Keratinocyte (primary cell): ENCODE results near the gene OFD1. TPM values are rescaled to one million over a fixed set of nuclear protein-coding genes. Genes with fewer than 3 reads are reported as not detected.

Experiments
- DNase-seq: peaks from one replicate; pipeline ENCODE4 v3.0.0-alpha.2; 2011; ENCODE audit warnings: low read depth, missing footprints, low spot score
- FAIRE-seq: peaks from 2 replicates; lab custom pipeline; 2011; peaks lifted over from hg19 to GRCh38; lab: Jason Lieb, UNC
- H2AFZ ChIP-seq: 2 replicates; pipeline ENCODE4 v1.6.0; 2012; ENCODE audit warnings: low read length, control low read depth, inconsistent platforms; ENCODE audit not compliant: control insufficient read depth
- H3K27ac ChIP-seq: 2 replicates; pipeline ENCODE4 v1.5.1; 2011; ENCODE audit warnings: low read length; ENCODE audit not compliant: control insufficient read depth, insufficient read depth
- H3K27me3 ChIP-seq: 3 replicates; pipeline ENCODE4 v1.6.0; 2011; ENCODE audit warnings: low read length; ENCODE audit not compliant: control insufficient read depth, insufficient read depth; ENCODE audit errors: extremely low read depth
- H3K36me3 ChIP-seq, 2 experiments: 2 replicates in 1 of 2; 3 replicates in 1 of 2; pipeline ENCODE4 v1.5.1; 2011; ENCODE audit warnings: low read length in 2 of 2, mild to moderate bottlenecking in 1 of 2; ENCODE audit not compliant: control insufficient read depth in 2 of 2, insufficient read depth in 2 of 2; ENCODE audit errors: extremely low read depth in 1 of 2
- H3K4me1 ChIP-seq: 3 replicates; pipeline ENCODE4 v1.5.1; 2011; ENCODE audit warnings: low read length; ENCODE audit not compliant: control insufficient read depth, insufficient read depth; ENCODE audit errors: extremely low read depth
- H3K4me2 ChIP-seq: 3 replicates; pipeline ENCODE4 v1.6.0; 2011; ENCODE audit warnings: low read depth, low read length; ENCODE audit not compliant: control insufficient read depth, insufficient read depth; ENCODE audit errors: extremely low read depth
- H3K4me3 ChIP-seq, 3 experiments: fragments of 200-600 bp in 1 of 3; sonication (generic) in 1 of 3; 2 replicates in 2 of 3; 3 replicates in 1 of 3; pipeline ENCODE4 v1.5.1; 2011 to 2016; ENCODE audit warnings: low read length in 3 of 3, mild to moderate bottlenecking in 3 of 3, control low read depth in 2 of 3, inconsistent platforms in 1 of 3, low read depth in 1 of 3, mixed read lengths in 1 of 3, mixed run types in 1 of 3, moderate library complexity in 1 of 3; ENCODE audit not compliant: control insufficient read depth in 2 of 3, insufficient read depth in 2 of 3; ENCODE audit errors: extremely low read depth in 1 of 3
- H3K79me2 ChIP-seq: 2 replicates; pipeline ENCODE4 v1.6.0; 2012; ENCODE audit warnings: low read length; ENCODE audit not compliant: control insufficient read depth, insufficient read depth
- H3K9ac ChIP-seq: 3 replicates; pipeline ENCODE4 v1.6.0; 2011; ENCODE audit warnings: low read length; ENCODE audit not compliant: control insufficient read depth, insufficient read depth; ENCODE audit errors: extremely low read depth
- H3K9me1 ChIP-seq: 3 replicates; pipeline ENCODE4 v1.6.0; 2011; ENCODE audit warnings: low read length; ENCODE audit not compliant: control insufficient read depth, insufficient read depth; ENCODE audit errors: extremely low read depth
- H3K9me3 ChIP-seq: 2 replicates; pipeline ENCODE4 v1.5.1; 2012; ENCODE audit warnings: low read depth, low read length; ENCODE audit not compliant: control insufficient read depth
- H4K20me1 ChIP-seq: 3 replicates; pipeline ENCODE4 v1.6.0; 2011; ENCODE audit warnings: low read length; ENCODE audit not compliant: control insufficient read depth, insufficient read depth; ENCODE audit errors: extremely low read depth
- CTCF ChIP-seq, 3 experiments: IDR thresholded peaks in 1 of 3; conservative IDR thresholded peaks in 1 of 3; optimal IDR thresholded peaks in 1 of 3; 2 replicates in 2 of 3; 3 replicates in 1 of 3; pipeline versions ENCODE3 to v1.5.1; 2011; ENCODE audit warnings: low read length in 3 of 3, mild to moderate bottlenecking in 3 of 3, moderate library complexity in 2 of 3, control low read depth in 1 of 3, inconsistent platforms in 1 of 3; ENCODE audit not compliant: insufficient read depth in 2 of 3; ENCODE audit errors: extremely low read depth in 1 of 3
- EZH2 ChIP-seq: IDR thresholded peaks from one replicate; pipeline ENCODE4 v1.6.1; 2012; ENCODE audit warnings: inconsistent platforms, mild to moderate bottlenecking, low read length, moderate library complexity
- dilution Hi-C: fragments of 300-500 bp; cut with MboI; formaldehyde crosslinking; loops from one replicate; pipeline ENCODE4 v1.7.0; 2020; ENCODE audit warnings: low sequenced_read_pairs; ENCODE audit not compliant: extremely low pct_ligation_motif_present
- polyA plus RNA-seq, 5 experiments: library from polyadenylated mRNA; depleted of rRNA in 3 of 5; stranded (reverse) in 3 of 5; stranded (forward) in 1 of 5; unstranded in 1 of 5; fragments of >200 nt; gene quantifications; 1 replicate in 1 of 5; 2 replicates in 3 of 5; 3 replicates in 1 of 5; pipeline versions ENCODE4 v1.2.1 to v1.2.3, GENCODE V29; 2011 to 2012; ENCODE audit warnings: missing spikeins in 2 of 5, low read depth in 1 of 5, low replicate concordance in 1 of 5

OFD1 gene
- polyA plus RNA-seq, 1 donor (not counting 4 experiments of a cell fraction or from before 2014, with no cell fraction given), result 18.3 TPM

DNA sequence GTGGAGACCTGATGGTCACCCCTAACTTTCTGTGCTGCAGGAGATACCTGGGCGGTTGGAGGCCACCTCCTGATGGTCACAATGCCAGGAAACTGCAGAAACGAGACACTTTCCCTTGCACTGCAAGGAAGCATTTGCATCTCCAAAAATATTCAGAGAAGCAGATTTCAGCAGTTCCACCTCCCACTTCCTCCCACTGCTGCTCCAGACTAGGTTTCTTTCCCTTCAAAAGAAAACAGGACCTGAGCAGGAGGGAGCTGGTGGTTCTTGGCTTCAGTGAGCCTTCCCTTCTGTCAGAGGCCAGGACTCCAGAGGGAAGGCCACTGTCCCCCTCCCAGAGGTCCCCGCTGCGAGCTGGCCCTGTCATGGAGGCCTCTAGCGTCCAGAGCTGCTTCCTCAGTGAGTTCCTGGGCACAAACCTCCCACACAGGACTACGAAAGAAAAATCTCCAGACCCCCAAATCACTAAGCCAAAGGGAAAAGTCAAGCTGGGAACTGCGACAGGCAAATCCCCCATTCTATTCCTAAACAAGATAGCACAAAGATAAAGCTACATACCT is 46.4 kb downstream of the OFD1 start:
- Histone ChIP-seq H3K4me2 (no peak overlapping the region), H3K27ac (no peak overlapping the region), H4K20me1 (no peaks in the 10 kb centered on the region), H2AFZ (no peak overlapping the region), H3K4me1 (no peaks in the 10 kb centered on the region), H3K9me3 (no peaks in the 10 kb centered on the region), H3K36me3 (peaks cover 0 to 2% of the 10 kb centered on the region in 2 experiments), H3K4me3 (no peak overlapping the region), H3K79me2 (no peaks in the 10 kb centered on the region), H3K9ac (no peak overlapping the region), H3K27me3 (peaks cover 12% of the 10 kb centered on the region), H3K9me1 (no peaks in the 10 kb centered on the region)
- no peak for DNase-seq
- TF ChIP-seq CTCF (optimal IDR thresholded peaks at IDR 0.05 in 1 of 3, IDR thresholded peaks at IDR 0.05 in 1 of 3, conservative IDR thresholded peaks at IDR 0.05 in 1 of 3; ENCODE audit: extremely low read depth in 1 of 3, insufficient read depth in 2 of 3, low read length in 3 of 3), result no peak
- TF ChIP-seq EZH2, result no peak
- no peak for FAIRE-seq
- dilution Hi-C loops, result no loop called here

DNA sequence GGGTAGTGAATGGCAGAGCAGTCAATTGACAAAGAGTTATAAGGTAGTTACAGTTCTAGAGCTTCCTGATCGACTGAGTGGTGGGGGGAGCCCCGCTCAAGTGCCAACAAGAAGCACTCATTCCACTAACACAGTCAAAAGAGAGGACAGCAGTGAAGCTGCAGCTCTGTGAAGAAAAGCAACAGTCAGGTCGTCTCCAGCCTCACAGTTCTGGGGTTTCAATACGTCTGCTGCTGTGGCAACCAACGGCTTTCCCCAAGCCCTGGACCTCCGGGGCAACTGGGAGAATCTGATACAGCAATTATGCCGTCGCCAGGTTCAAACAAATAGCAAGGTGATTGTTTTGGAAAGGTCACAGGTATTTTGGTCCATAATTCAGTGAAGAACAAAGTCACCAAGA is 51.5 kb downstream of the OFD1 start:
- Histone ChIP-seq H3K9ac (no peak overlapping the region), H4K20me1 (no peaks in the 10 kb centered on the region), H3K27ac (no peak overlapping the region), H3K27me3 (peaks cover 17% of the 10 kb centered on the region), H3K4me1 (no peaks in the 10 kb centered on the region), H3K79me2 (no peaks in the 10 kb centered on the region), H3K4me3 (no peak overlapping the region), H2AFZ (no peak overlapping the region), H3K4me2 (no peak overlapping the region), H3K9me1 (no peaks in the 10 kb centered on the region), H3K9me3 (no peaks in the 10 kb centered on the region), H3K36me3 (no peaks in the 10 kb centered on the region)
- no peak for TF ChIP-seq CTCF (optimal IDR thresholded peaks at IDR 0.05 in 1 of 3, IDR thresholded peaks at IDR 0.05 in 1 of 3, conservative IDR thresholded peaks at IDR 0.05 in 1 of 3; ENCODE audit: extremely low read depth in 1 of 3, insufficient read depth in 2 of 3, low read length in 3 of 3)
- TF ChIP-seq EZH2, result no peak
- dilution Hi-C loops, result no loop called here
- DNase-seq (no peak), FAIRE-seq (no peak)
